ENCODE results near the gene CDC42EP4. TPM values are rescaled to one million over a fixed set of nuclear protein-coding genes. Genes with fewer than 3 reads are reported as not detected.
"Not testable (repeated sequence)": the region's sequence is repeated elsewhere in the genome, so short reads cannot be mapped to it uniquely, and the experiment has no call there.

The CDC42EP4 gene
- total RNA-seq, 1 donor from 2014 or later: 22.9 TPM

- Mint-ChIP-seq H3K4me1 (ENCODE audit: unreplicated experiment) (peaks cover 11% of the 10 kb centered on the region), H3K9me3 (ENCODE audit: unreplicated experiment) (no peaks in the 10 kb centered on the region), H3K36me3 (ENCODE audit: low read depth, unreplicated experiment) (no peaks in the 10 kb centered on the region), H3K27ac (ENCODE audit: unreplicated experiment) (no peak overlapping the region), H3K27me3 (ENCODE audit: unreplicated experiment) (peaks cover 3% of the 10 kb centered on the region), H3K4me3 (ENCODE audit: unreplicated experiment) (no peak overlapping the region)
- TF ChIP-seq CTCF (IDR thresholded peaks at IDR 0.05; ENCODE audit: unreplicated experiment): no peak
- no peak for DNase-seq (ENCODE audit: low spot score)
These were observed 5.2 kb upstream of the CDC42EP4 start for GRCh38 chr17:73316919-73317505.

GRCh38 chr17:73315471-73315870 is 3.7 kb upstream of the CDC42EP4 start:
- H3K4me3 Mint-ChIP-seq (ENCODE audit: unreplicated experiment): no peak overlapping the region
- no peaks in the 10 kb centered on the region for H3K9me3 Mint-ChIP-seq (ENCODE audit: unreplicated experiment)
- no peak overlapping the region for H3K27ac Mint-ChIP-seq (ENCODE audit: unreplicated experiment)
- no peak for TF ChIP-seq CTCF (IDR thresholded peaks at IDR 0.05; ENCODE audit: unreplicated experiment)
- H3K4me1 Mint-ChIP-seq (ENCODE audit: unreplicated experiment): peaks cover 12% of the 10 kb centered on the region
- DNase-seq (ENCODE audit: low spot score): no peak
- no peaks in the 10 kb centered on the region for H3K36me3 Mint-ChIP-seq (ENCODE audit: low read depth, unreplicated experiment)
- H3K27me3 Mint-ChIP-seq (ENCODE audit: unreplicated experiment): peaks cover 4% of the 10 kb centered on the region

GRCh38 chr17:73313526-73314127 is 1.8 kb upstream of the CDC42EP4 start:
- H3K4me3 Mint-ChIP-seq (ENCODE audit: unreplicated experiment): peak overlapping the region; percentile 44
- H3K27ac Mint-ChIP-seq (ENCODE audit: unreplicated experiment): peak overlapping the region; percentile 65
- peaks cover 22% of the 10 kb centered on the region for H3K4me1 Mint-ChIP-seq (ENCODE audit: unreplicated experiment)
- H3K36me3 Mint-ChIP-seq (ENCODE audit: low read depth, unreplicated experiment): no peaks in the 10 kb centered on the region
- no peak for DNase-seq (ENCODE audit: low spot score)
- no peak for TF ChIP-seq CTCF (IDR thresholded peaks at IDR 0.05; ENCODE audit: unreplicated experiment)
- H3K9me3 Mint-ChIP-seq (ENCODE audit: unreplicated experiment): no peaks in the 10 kb centered on the region
- peaks cover 10% of the 10 kb centered on the region for H3K27me3 Mint-ChIP-seq (ENCODE audit: unreplicated experiment)

- H3K4me1 Mint-ChIP-seq (ENCODE audit: unreplicated experiment): peaks cover 22% of the 10 kb centered on the region
- H3K27ac Mint-ChIP-seq (ENCODE audit: unreplicated experiment); H3K9me3 Mint-ChIP-seq (ENCODE audit: unreplicated experiment); H3K36me3 Mint-ChIP-seq (ENCODE audit: low read depth, unreplicated experiment); DNase-seq (ENCODE audit: low spot score): not testable (repeated sequence)
- peaks cover 12% of the 10 kb centered on the region for H3K27me3 Mint-ChIP-seq (ENCODE audit: unreplicated experiment)
- peak overlapping the region; percentile 82 for H3K4me3 Mint-ChIP-seq (ENCODE audit: unreplicated experiment)
These were observed 1.1 kb upstream of the CDC42EP4 start for GRCh38 chr17:73312887-73313286.

- Mint-ChIP-seq H3K36me3 (ENCODE audit: low read depth, unreplicated experiment) (no peaks in the 10 kb centered on the region), H3K27ac (ENCODE audit: unreplicated experiment) (peak overlapping the region; percentile 78), H3K4me3 (ENCODE audit: unreplicated experiment) (peak overlapping the region; percentile 93), H3K9me3 (ENCODE audit: unreplicated experiment) (no peaks in the 10 kb centered on the region), H3K27me3 (ENCODE audit: unreplicated experiment) (peaks cover 11% of the 10 kb centered on the region), H3K4me1 (ENCODE audit: unreplicated experiment) (peaks cover 24% of the 10 kb centered on the region)
- no peak for TF ChIP-seq CTCF (IDR thresholded peaks at IDR 0.05; ENCODE audit: unreplicated experiment)
- DNase-seq (ENCODE audit: low spot score): no peak
These were observed 397 bp downstream of the CDC42EP4 start for GRCh38 chr17:73311428-73311780.
